ENCODE measurements around the gene SLC6A7. TPM values are rescaled to one million over a fixed set of nuclear protein-coding genes. Genes with fewer than 3 reads are reported as not detected.

Gene SLC6A7
- total and polyA plus RNA-seq, 8 donors, result not detected

- Histone ChIP-seq H3K36me3 (no peaks in the 10 kb centered on the region), H3K27me3 (no peaks in the 10 kb centered on the region), H3K9me3 (no peaks in the 10 kb centered on the region), H3K27ac (no peak overlapping the region), H3K4me3 (peak overlapping the region in 1 of 4 donors; percentile 29), H3K4me1 (no peaks in the 10 kb centered on the region)
- intact Hi-C loops (cut with DNase I), result no loop called here
- DNase-seq (no peak), FAIRE-seq (no peak), ATAC-seq (no peak)
- TF ChIP-seq, protein P1, sequence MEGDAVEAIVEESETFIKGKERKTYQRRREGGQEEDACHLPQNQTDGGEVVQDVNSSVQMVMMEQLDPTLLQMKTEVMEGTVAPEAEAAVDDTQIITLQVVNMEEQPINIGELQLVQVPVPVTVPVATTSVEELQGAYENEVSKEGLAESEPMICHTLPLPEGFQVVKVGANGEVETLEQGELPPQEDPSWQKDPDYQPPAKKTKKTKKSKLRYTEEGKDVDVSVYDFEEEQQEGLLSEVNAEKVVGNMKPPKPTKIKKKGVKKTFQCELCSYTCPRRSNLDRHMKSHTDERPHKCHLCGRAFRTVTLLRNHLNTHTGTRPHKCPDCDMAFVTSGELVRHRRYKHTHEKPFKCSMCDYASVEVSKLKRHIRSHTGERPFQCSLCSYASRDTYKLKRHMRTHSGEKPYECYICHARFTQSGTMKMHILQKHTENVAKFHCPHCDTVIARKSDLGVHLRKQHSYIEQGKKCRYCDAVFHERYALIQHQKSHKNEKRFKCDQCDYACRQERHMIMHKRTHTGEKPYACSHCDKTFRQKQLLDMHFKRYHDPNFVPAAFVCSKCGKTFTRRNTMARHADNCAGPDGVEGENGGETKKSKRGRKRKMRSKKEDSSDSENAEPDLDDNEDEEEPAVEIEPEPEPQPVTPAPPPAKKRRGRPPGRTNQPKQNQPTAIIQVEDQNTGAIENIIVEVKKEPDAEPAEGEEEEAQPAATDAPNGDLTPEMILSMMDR (IDR thresholded peaks at IDR 0.05), result no peak
- 62 to 70% methylated on average over 12 of the region's 12 CpGs for WGBS, 2 donors
Observed at GRCh38 chr5:150152636-150153462, 37.0 kb upstream of the SLC6A7 start.

- Histone ChIP-seq H3K4me3 (peak overlapping the region in 1 of 4 donors; percentile 29), H3K27me3 (no peaks in the 10 kb centered on the region), H3K4me1 (no peaks in the 10 kb centered on the region), H3K9me3 (no peaks in the 10 kb centered on the region), H3K36me3 (no peaks in the 10 kb centered on the region), H3K27ac (no peak overlapping the region)
- no peak for ATAC-seq
- DNase-seq, result no peak
- WGBS, 2 donors, result 81 to 84% methylated on average over 2 of the region's 2 CpGs
- no peak for FAIRE-seq
- intact Hi-C loops (cut with DNase I), result no loop called here
- TF ChIP-seq, protein P1 (IDR thresholded peaks at IDR 0.05), result no peak
Observed at GRCh38 chr5:150153483-150153882, 36.4 kb upstream of the SLC6A7 start.

- FAIRE-seq (no peak), ATAC-seq (peak in 1 of 4 donors; percentile 15), DNase-seq (no peak)
- peak overlapping the region in 1 of 4 donors; percentile 29 for H3K4me3 ChIP-seq
- H3K27ac ChIP-seq, result no peak overlapping the region
- TF ChIP-seq, protein P1 (IDR thresholded peaks at IDR 0.05), result no peak
- H3K9me3 ChIP-seq, result no peaks in the 10 kb centered on the region
- intact Hi-C loops (cut with DNase I), result no loop called here
- no peaks in the 10 kb centered on the region for H3K27me3 ChIP-seq
- no peaks in the 10 kb centered on the region for H3K4me1 ChIP-seq
- 84 to 92% methylated on average over 9 of the region's 9 CpGs for WGBS, 2 donors
- H3K36me3 ChIP-seq, result no peaks in the 10 kb centered on the region
Observed at GRCh38 chr5:150153957-150154617, 35.8 kb upstream of the SLC6A7 start.

- Histone ChIP-seq H3K4me1 (no peaks in the 10 kb centered on the region), H3K9me3 (no peaks in the 10 kb centered on the region), H3K27ac (peak overlapping the region in 1 of 4 donors; percentile 12), H3K4me3 (peak overlapping the region in 1 of 4 donors; percentile 29), H3K36me3 (no peaks in the 10 kb centered on the region), H3K27me3 (no peaks in the 10 kb centered on the region)
- WGBS, 2 donors, result 71 to 83% methylated on average over 7 of the region's 7 CpGs
- intact Hi-C loops (cut with DNase I), result no loop called here
- no peak for ATAC-seq
- TF ChIP-seq, protein P1 (IDR thresholded peaks at IDR 0.05), result no peak
- no peak for DNase-seq
- no peak for FAIRE-seq
Observed at GRCh38 chr5:150154618-150155128, 35.2 kb upstream of the SLC6A7 start.

Measured in pancreas (tissue), 10 donors.